GM19238 (cell line): ENCODE data around the gene GOLGA6B.
"Not testable (repeated sequence)": the region's sequence is repeated elsewhere in the genome, so short reads cannot be mapped to it uniquely, and the experiment has no call there.

Experiments
- DNase-seq: peaks from one replicate; pipeline ENCODE4 v3.0.0; 2011; ENCODE audit warnings: low spot score; ENCODE audit not compliant: insufficient read length

The GOLGA6B gene

DNA sequence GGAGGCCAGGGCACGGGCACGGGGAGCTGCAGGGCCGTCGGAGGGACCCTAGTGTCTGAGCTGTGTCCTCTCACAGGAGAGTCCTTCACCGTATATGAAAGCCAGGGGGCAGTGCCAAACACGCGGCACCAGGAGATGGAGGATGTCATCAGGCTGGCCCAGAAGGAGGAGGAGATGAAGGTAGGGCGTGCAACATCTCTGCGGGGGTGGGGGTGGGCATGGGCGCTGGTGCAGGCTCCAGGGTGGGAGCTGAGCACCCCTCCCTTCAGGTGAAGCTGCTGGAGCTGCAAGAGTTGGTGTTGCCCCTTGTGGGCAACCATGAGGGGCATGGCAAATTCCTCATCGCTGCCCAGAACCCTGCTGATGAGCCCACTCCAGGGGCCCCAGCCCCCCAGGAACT lies 11.2 kb downstream of the GOLGA6B start:
- DNase-seq, result not testable (repeated sequence)

GRCh38 chr15:72669803-72670202 lies 15.3 kb downstream of the GOLGA6B start:
- not testable (repeated sequence) for DNase-seq

- DNase-seq, result peak; percentile 46
These were observed 16.3 kb downstream of the GOLGA6B start for GRCh38 chr15:72670656-72671352.

DNA sequence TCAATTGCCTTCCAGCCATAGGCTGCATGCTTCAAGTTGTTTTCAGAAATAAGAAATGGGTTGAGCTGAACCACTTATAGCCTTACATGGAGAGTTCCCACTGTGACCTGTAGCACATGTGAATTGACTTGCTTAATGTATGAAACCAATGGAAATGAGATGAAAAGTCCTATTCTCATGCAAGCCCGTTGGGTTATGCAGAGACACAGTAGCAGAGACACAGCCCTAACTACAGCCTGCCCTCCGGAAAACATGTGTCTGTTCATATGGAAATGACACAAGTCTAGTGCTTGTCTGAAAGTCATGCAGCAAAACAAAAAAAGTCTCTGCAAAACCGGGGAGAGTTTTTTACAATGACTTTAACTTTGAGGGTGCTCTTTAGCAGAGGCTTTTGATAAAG lies 17.0 kb downstream of the GOLGA6B start:
- DNase-seq, result no peak

- no peak for DNase-seq
These were observed 22.3 kb downstream of the GOLGA6B start for GRCh38 chr15:72676838-72677237.

DNA sequence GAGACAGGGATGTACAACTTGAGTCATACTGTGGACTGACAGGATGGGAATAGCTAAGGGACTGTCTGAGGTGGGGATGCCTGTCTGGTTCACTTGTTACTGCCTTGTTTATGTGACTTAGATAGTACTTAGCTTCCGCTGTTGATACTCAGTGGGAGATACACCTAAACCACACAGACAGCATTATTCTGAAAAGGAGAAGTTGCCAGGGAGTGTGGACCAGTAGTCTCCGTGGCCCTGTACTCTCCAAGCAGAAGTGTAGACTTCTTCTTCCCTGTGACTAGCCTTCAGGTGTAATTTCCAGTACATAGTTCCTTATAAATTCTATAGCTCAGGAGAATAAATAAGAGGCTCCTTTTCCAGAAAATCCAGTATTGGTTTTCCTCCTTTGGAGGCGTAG lies 26.4 kb downstream of the GOLGA6B start:
- DNase-seq, result no peak

- no peak for DNase-seq
These were observed 28.3 kb downstream of the GOLGA6B start for GRCh38 chr15:72682772-72683171.

DNA sequence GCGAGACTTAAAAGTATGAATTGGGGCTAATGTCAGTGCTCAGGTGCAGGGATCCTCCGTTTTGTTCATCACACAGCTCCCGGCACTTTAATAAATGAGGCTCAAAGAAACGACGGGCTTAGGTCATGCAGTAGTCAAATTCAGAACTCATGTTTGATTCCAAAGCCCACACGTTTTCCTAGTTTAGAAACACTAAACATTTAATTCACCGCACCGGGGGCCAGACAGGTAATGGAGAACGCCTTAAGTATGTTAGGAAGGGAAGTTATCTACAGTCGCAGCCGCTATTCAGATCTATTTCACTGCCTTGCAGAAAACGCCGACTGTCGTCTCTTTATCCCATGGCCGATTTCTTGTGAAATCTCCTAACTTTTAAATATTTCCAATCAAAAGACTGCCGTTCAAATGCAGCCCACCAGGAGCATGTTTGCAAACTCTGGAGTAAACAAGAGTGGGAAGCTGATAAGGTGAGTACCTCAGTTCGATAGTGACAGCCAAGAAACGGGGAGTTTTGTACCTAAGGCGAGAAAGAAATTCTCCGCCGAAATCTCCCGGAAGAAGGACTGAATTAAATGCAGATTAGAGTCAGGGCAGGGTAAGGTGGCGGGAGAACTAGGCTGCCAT lies 30.9 kb downstream of the GOLGA6B start:
- DNase-seq, result no peak

GRCh38 chr15:72685925-72686794 lies 31.7 kb downstream of the GOLGA6B start, which contains the start of the genes BBS4 and HIGD2B:
Gene BBS4 (plus strand): TSS chr15:72686207. CDS start chr15:72686228, 21 bp downstream.
Gene HIGD2B (minus strand): TSS chr15:72686182. CDS start chr15:72676374, 9,808 bp downstream.
- DNase-seq, result peak; percentile 73

- no peak for DNase-seq
These were observed 34.2 kb downstream of the GOLGA6B start for GRCh38 chr15:72688697-72689096.

GRCh38 chr15:72690938-72691337 lies 36.4 kb downstream of the GOLGA6B start:
- no peak for DNase-seq

DNA sequence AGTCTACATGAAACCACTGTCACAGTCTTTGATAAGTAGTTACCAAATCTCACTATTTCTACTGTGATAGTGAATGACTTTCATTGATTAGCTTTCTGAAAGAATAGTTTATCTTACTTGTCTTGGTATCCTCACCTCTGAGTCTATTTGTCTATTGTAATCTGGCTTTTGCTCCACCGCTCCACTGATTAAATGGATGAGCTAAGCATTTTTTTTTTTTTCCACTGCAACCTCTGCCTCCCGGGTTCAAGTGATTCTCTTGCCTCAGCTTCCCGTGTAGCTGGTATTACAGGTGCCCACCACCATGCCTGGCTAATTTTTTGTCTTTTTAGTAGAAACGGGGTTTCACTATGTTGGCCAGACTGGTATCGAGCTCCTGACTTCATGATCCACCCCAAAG lies 44.4 kb downstream of the GOLGA6B start:
- no peak for DNase-seq

- no peak for DNase-seq
These were observed 45.6 kb downstream of the GOLGA6B start for GRCh38 chr15:72700076-72700475.

GRCh38 chr15:72706266-72706665 lies 51.8 kb downstream of the GOLGA6B start:
- DNase-seq, result no peak

- DNase-seq, result not testable (repeated sequence)
These were observed 54.2 kb downstream of the GOLGA6B start for GRCh38 chr15:72708551-72709303.
